Neural cell (in vitro differentiated cells): ENCODE data around the gene CROCC2. TPM values are rescaled to one million over a fixed set of nuclear protein-coding genes. Genes with fewer than 3 reads are reported as not detected.

ENCODE experiments used
- H2AFZ ChIP-seq: fragments of 200-600, 300-800 bp; sonication (generic), shearing (Covaris generic); 2 replicates; pipeline ENCODE4 v1.6.0; 2014; ENCODE audit warnings: low read depth, mild to moderate bottlenecking, antibody characterized with exemption, low read length, moderate library complexity
- H3F3A ChIP-seq: fragments of 200-600 bp; shearing (Covaris generic); 2 replicates; pipeline ENCODE4 v1.6.1; 2016; ENCODE audit warnings: mild to moderate bottlenecking, moderate library complexity, mixed read lengths, antibody characterized with exemption, low read length; ENCODE audit not compliant: insufficient read depth, poor library complexity, severe bottlenecking
- H3K27ac ChIP-seq: fragments of 200-600, 300-800 bp; sonication (generic), shearing (Covaris generic); 2 replicates; pipeline ENCODE4 v1.5.1; 2014; ENCODE audit warnings: mild to moderate bottlenecking, low read length, moderate library complexity
- H3K27me3 ChIP-seq: fragments of 300-800, 200-600 bp; sonication (generic), shearing (Covaris generic); 2 replicates; pipeline ENCODE4 v1.6.0; 2014; ENCODE audit warnings: mild to moderate bottlenecking, low read depth, low read length, moderate library complexity; ENCODE audit not compliant: insufficient read depth
- H3K36me3 ChIP-seq: fragments of 300-800, 200-600 bp; sonication (generic), shearing (Covaris generic); 2 replicates; pipeline ENCODE4 v1.5.1; 2014; ENCODE audit warnings: mild to moderate bottlenecking, antibody characterized with exemption, low read length, moderate library complexity; ENCODE audit not compliant: insufficient read depth
- H3K4me2 ChIP-seq: fragments of 300-800, 200-600 bp; sonication (generic), shearing (Covaris generic); 2 replicates; pipeline ENCODE4 v1.6.0; 2014; ENCODE audit warnings: mild to moderate bottlenecking, low read length
- H3K4me3 ChIP-seq: fragments of 300-800, 200-600 bp; sonication (generic), shearing (Covaris generic); 2 replicates; pipeline ENCODE4 v1.5.1; 2014; ENCODE audit warnings: mild to moderate bottlenecking, low read length, moderate library complexity
- H3K79me2 ChIP-seq: fragments of 200-600 bp; shearing (Covaris generic); replicated peaks from 2 replicates; pipeline ENCODE4 v1.6.0; 2014; ENCODE audit warnings: mild to moderate bottlenecking, low read length, moderate library complexity; ENCODE audit not compliant: insufficient read depth
- H3K9ac ChIP-seq: fragments of 300-800, 200-600 bp; sonication (generic), shearing (Covaris generic); 2 replicates; pipeline ENCODE4 v1.6.1; 2016; ENCODE audit warnings: mild to moderate bottlenecking, low read length, mixed read lengths
- H3K9me2 ChIP-seq: fragments of 200-600 bp; shearing (Covaris generic); 2 replicates; pipeline ENCODE4 v1.6.1; 2016; ENCODE audit warnings: mild to moderate bottlenecking, low read length, mixed read lengths; ENCODE audit not compliant: insufficient read depth
- H3K9me3 ChIP-seq: fragments of 200-600, 300-800 bp; sonication (generic), shearing (Covaris generic); 2 replicates; pipeline ENCODE4 v1.6.1; 2016; ENCODE audit warnings: mild to moderate bottlenecking, mixed run types, low read length, moderate library complexity, mixed read lengths
- H4K20me1 ChIP-seq: fragments of 200-600 bp; shearing (Covaris generic); 2 replicates; pipeline ENCODE4 v1.6.1; 2016; ENCODE audit warnings: mild to moderate bottlenecking, mixed run types; ENCODE audit not compliant: insufficient read depth
- EP300 ChIP-seq: fragments of 450-650 bp; conservative IDR thresholded peaks from 2 replicates; pipeline ENCODE4 v1.6.1; 2014; ENCODE audit warnings: antibody characterized with exemption, mild to moderate bottlenecking, moderate library complexity; ENCODE audit not compliant: poor library complexity, severe bottlenecking
- EZH2 ChIP-seq: fragments of 200-600, 300-800 bp; shearing (Covaris generic), sonication (generic); IDR thresholded peaks from 2 replicates; pipeline ENCODE4 v1.6.1; 2014; ENCODE audit warnings: antibody characterized with exemption, low read length, borderline replicate concordance, mild to moderate bottlenecking; ENCODE audit not compliant: insufficient read depth, poor library complexity, severe bottlenecking
- MXI1 ChIP-seq: fragments of 450-650 bp; conservative IDR thresholded peaks from 2 replicates; pipeline ENCODE4 v1.6.1; 2014; ENCODE audit warnings: antibody characterized with exemption, mild to moderate bottlenecking; ENCODE audit not compliant: poor library complexity, severe bottlenecking
- POLR2AphosphoS5 ChIP-seq: IDR thresholded peaks from 2 replicates; pipeline ENCODE4 v1.6.1; 2012
- RAD21 ChIP-seq: fragments of 450-650 bp; conservative IDR thresholded peaks from 2 replicates; pipeline ENCODE4 v1.6.1; 2014; ENCODE audit warnings: antibody characterized with exemption, mild to moderate bottlenecking, moderate library complexity
- SMC3 ChIP-seq: fragments of 450-650 bp; conservative IDR thresholded peaks from 2 replicates; pipeline ENCODE4 v1.6.1; 2014; ENCODE audit warnings: antibody characterized with exemption, mild to moderate bottlenecking, moderate library complexity; ENCODE audit not compliant: poor library complexity
- TAF1 ChIP-seq: IDR thresholded peaks from 2 replicates; pipeline ENCODE4 v1.6.1; 2012; ENCODE audit warnings: low read depth
- polyA plus RNA-seq: library from polyadenylated mRNA; depleted of rRNA; stranded (reverse); fragments of >200 nt; gene quantifications from 2 replicates; pipeline ENCODE4 v1.2.3, GENCODE V29; 2014
- TF ChIP-seq, protein P1 (sequence below): IDR thresholded peaks from 2 replicates; pipeline ENCODE4 v1.6.1; 2012; ENCODE audit warnings: borderline replicate concordance
- TF ChIP-seq, protein P2 (sequence below): fragments of 450-650 bp; IDR thresholded peaks from 2 replicates; pipeline ENCODE4 v1.5.1; 2014; ENCODE audit warnings: antibody characterized with exemption, mild to moderate bottlenecking, moderate library complexity; ENCODE audit not compliant: poor library complexity, severe bottlenecking

The CROCC2 gene
- polyA plus RNA-seq, 1 donor from 2014 or later = 0.09 TPM

DNA sequence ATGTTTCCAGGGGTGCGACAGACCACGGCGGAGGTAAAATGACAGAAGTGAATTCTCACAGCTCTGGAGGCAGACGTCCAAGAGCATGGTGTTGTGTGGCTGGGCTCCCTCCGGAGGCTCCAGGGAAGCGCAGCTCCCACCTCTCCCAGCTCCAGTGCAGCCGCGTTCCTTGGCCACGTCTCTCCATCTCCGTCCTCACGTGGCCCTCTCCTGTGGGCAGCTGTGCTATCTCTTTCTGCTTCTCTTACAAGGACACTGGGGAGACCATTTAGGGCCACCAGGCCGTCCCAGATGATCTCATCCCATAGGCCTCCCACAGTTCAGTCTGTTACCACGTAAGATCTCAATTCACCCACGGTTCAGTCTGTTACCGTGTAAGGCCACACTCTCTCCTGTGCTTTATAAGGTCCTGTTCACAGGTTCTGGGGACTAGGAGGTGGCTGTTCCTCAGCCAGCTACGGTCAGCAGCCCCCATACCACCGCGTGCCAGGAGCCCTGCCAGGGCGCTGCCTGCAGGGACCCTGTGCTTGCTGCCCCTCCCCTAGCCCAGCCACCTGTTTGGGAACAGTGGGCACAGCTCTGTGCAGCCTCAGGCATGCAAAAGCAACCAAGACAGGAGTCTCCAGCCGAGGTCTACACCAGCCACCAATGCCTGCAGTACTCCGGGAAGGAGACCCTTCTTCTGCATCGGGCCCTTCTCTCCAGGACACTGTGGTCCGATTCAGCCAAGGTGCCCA, 7.2 kb upstream of the CROCC2 start:
- no peak overlapping the region for H3K27ac ChIP-seq
- no peak overlapping the region for H3K9ac ChIP-seq
- H3K27me3 ChIP-seq = no peaks in the 10 kb centered on the region
- H3K36me3 ChIP-seq = no peaks in the 10 kb centered on the region
- H3K4me2 ChIP-seq = no peak overlapping the region
- no peaks in the 10 kb centered on the region for H4K20me1 ChIP-seq
- no peak overlapping the region for H2AFZ ChIP-seq
- no peaks in the 10 kb centered on the region for H3K9me2 ChIP-seq
- TF ChIP-seq POLR2AphosphoS5 = no peak
- TF ChIP-seq, protein P1, sequence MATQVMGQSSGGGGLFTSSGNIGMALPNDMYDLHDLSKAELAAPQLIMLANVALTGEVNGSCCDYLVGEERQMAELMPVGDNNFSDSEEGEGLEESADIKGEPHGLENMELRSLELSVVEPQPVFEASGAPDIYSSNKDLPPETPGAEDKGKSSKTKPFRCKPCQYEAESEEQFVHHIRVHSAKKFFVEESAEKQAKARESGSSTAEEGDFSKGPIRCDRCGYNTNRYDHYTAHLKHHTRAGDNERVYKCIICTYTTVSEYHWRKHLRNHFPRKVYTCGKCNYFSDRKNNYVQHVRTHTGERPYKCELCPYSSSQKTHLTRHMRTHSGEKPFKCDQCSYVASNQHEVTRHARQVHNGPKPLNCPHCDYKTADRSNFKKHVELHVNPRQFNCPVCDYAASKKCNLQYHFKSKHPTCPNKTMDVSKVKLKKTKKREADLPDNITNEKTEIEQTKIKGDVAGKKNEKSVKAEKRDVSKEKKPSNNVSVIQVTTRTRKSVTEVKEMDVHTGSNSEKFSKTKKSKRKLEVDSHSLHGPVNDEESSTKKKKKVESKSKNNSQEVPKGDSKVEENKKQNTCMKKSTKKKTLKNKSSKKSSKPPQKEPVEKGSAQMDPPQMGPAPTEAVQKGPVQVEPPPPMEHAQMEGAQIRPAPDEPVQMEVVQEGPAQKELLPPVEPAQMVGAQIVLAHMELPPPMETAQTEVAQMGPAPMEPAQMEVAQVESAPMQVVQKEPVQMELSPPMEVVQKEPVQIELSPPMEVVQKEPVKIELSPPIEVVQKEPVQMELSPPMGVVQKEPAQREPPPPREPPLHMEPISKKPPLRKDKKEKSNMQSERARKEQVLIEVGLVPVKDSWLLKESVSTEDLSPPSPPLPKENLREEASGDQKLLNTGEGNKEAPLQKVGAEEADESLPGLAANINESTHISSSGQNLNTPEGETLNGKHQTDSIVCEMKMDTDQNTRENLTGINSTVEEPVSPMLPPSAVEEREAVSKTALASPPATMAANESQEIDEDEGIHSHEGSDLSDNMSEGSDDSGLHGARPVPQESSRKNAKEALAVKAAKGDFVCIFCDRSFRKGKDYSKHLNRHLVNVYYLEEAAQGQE = no peak
- TF ChIP-seq, protein P2, sequence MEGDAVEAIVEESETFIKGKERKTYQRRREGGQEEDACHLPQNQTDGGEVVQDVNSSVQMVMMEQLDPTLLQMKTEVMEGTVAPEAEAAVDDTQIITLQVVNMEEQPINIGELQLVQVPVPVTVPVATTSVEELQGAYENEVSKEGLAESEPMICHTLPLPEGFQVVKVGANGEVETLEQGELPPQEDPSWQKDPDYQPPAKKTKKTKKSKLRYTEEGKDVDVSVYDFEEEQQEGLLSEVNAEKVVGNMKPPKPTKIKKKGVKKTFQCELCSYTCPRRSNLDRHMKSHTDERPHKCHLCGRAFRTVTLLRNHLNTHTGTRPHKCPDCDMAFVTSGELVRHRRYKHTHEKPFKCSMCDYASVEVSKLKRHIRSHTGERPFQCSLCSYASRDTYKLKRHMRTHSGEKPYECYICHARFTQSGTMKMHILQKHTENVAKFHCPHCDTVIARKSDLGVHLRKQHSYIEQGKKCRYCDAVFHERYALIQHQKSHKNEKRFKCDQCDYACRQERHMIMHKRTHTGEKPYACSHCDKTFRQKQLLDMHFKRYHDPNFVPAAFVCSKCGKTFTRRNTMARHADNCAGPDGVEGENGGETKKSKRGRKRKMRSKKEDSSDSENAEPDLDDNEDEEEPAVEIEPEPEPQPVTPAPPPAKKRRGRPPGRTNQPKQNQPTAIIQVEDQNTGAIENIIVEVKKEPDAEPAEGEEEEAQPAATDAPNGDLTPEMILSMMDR = no peak
- no peaks in the 10 kb centered on the region for H3F3A ChIP-seq
- no peaks in the 10 kb centered on the region for H3K9me3 ChIP-seq
- no peak overlapping the region for H3K4me3 ChIP-seq
- no peaks in the 10 kb centered on the region for H3K79me2 ChIP-seq

DNA sequence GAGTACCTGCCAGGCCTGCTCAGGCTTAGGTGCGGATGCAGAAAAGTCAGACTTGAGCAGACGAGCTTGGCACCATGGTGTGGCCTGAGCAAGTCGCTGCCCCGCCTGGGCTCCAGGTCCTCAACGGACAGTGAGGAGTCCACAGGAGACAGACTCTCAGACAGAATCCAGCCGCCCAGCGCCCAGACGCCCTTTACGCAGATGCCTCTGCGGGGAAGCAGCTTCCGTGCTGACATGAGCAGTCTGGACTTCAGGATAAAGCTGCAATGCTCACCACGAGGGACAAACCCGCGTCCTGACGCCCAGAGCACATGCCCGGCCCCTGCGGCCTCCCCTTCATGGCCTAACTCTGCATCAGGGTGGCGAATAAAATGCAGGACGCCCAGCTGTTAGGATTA, 6.7 kb upstream of the CROCC2 start:
- no peaks in the 10 kb centered on the region for H4K20me1 ChIP-seq
- no peaks in the 10 kb centered on the region for H3K27me3 ChIP-seq
- no peaks in the 10 kb centered on the region for H3K36me3 ChIP-seq
- no peak overlapping the region for H3K27ac ChIP-seq
- H3K4me2 ChIP-seq = no peak overlapping the region
- no peaks in the 10 kb centered on the region for H3K79me2 ChIP-seq
- no peaks in the 10 kb centered on the region for H3K9me3 ChIP-seq
- H3K4me3 ChIP-seq = no peak overlapping the region
- H3F3A ChIP-seq = no peaks in the 10 kb centered on the region
- H2AFZ ChIP-seq = no peak overlapping the region
- TF ChIP-seq, protein P2 = no peak
- TF ChIP-seq SMC3 (no peak), TAF1 (no peak), EP300 (no peak), EZH2 (no peak), RAD21 (no peak), POLR2AphosphoS5 (no peak), MXI1 (no peak)
- no peaks in the 10 kb centered on the region for H3K9me2 ChIP-seq
- no peak overlapping the region for H3K9ac ChIP-seq
